DMS53 (cell line): ENCODE measurements around the gene CDR2L.
A peak's percentile ranks its signal among the peaks of the same experiment; 100 is the strongest.
"Not testable (repeated sequence)": the region's sequence is repeated elsewhere in the genome, so short reads cannot be mapped to it uniquely, and the experiment has no call there.

Source experiments
- DNase-seq: peaks from one replicate; lab custom pipeline; 2025; lab: John Stamatoyannopoulos, UW

The CDR2L gene

DNA sequence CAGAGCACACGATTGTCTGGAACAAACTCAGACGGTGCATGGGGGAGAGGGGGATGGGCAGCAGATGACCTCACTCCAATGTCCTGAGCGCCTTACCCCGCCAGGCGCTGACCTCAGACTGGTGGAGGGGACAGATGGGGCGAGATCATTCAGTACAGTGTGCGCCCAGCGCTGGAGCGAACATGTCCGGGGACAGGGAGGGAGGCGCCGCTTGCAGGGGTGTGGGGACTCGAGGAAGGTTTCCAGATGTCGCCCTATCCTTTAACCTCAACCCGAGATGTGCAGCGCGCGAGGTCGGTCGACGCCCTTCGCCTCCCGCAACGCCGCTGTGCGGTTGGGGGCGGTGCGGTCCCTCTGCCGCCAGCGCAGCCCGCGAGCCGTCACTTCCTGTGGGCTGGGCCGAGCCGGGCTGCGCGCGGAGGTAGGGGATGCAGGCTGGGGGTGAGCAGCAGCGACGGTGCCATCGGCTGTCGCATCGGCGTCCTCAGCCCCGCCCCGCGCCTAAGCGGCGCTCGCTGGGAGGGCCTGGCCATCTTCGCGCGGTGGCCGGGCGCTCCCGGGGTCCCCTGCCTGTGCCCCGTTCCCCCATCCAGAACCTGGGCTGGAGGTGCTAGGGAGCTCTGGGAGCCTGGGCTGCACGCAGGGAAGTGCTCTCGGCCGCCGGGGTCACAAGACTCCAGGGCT lies 5.3 kb upstream of the CDR2L start:
- DNase-seq: peak; percentile 96

GRCh38 chr17:74982663-74983313 lies 4.6 kb upstream of the CDR2L start:
- DNase-seq: peak; percentile 80

GRCh38 chr17:74986206-74986576 lies 1.2 kb upstream of the CDR2L start:
- no peak for DNase-seq

GRCh38 chr17:74987909-74988711 lies 678 bp downstream of the CDR2L start:
- DNase-seq: peak; percentile 76

GRCh38 chr17:74990581-74991105 lies 3.2 kb downstream of the CDR2L start:
- no peak for DNase-seq

DNA sequence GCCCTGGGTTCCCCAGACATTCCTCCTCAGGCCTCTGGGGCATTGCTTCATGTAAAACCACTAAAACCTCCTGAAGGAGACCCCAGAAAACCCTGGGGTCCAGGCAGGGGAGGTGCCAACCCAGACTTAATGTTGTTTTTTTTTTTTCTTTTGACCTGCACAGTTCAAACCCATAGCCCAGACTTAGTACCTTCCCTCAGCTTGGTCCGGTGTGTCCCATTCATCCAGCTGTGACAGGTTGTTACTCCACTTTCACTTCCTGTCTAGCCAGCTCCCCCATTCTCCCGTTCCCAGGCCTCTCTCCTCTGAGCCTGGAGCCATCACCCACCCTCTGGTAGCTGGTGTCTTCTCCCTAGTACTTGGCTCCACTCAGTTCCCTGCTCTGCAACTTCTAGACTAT lies 4.8 kb downstream of the CDR2L start:
- no peak for DNase-seq

DNA sequence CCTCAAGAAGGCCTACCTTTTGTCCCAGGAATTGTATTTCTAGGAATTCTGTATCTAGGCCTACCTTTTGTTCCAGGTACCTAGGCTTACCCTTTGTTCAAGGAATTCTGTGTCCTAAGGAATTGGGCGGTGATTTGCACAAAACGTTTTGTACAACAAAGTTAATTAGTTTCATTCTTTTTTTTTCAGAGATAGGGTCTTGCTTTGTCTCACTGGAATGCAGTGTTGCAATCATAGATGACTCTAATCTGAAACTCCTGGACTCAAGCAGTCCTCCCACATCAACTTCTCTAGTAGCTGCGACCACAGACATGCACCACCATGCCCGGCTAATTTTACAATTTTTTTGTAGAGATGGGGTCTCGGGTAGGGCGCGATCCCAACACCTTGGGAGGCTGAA lies 7.0 kb downstream of the CDR2L start:
- no peak for DNase-seq

GRCh38 chr17:74995847-74996246 lies 8.4 kb downstream of the CDR2L start:
- no peak for DNase-seq

- no peak for DNase-seq
Measured at GRCh38 chr17:74998783-74999182, 11.4 kb downstream of the CDR2L start.

DNA sequence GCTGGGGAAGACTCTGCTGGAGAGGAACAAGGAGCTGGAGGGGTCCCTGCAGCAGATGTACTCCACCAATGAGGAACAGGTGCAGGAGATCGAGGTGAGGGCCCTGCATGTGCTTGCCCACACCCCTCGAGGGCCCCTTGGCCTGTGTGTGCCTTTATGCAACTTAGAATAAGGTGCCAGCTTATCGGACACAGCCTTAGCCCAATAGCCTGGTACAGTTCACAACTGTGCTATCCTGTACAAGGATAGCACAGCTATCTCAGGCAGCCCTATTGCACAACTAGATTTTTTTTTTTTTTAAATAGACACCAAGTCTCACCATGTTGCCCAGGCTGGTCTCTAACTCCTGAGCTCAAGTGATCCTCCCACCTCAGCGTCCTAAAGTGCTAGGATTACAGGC lies 12.1 kb downstream of the CDR2L start:
- DNase-seq: no peak

DNA sequence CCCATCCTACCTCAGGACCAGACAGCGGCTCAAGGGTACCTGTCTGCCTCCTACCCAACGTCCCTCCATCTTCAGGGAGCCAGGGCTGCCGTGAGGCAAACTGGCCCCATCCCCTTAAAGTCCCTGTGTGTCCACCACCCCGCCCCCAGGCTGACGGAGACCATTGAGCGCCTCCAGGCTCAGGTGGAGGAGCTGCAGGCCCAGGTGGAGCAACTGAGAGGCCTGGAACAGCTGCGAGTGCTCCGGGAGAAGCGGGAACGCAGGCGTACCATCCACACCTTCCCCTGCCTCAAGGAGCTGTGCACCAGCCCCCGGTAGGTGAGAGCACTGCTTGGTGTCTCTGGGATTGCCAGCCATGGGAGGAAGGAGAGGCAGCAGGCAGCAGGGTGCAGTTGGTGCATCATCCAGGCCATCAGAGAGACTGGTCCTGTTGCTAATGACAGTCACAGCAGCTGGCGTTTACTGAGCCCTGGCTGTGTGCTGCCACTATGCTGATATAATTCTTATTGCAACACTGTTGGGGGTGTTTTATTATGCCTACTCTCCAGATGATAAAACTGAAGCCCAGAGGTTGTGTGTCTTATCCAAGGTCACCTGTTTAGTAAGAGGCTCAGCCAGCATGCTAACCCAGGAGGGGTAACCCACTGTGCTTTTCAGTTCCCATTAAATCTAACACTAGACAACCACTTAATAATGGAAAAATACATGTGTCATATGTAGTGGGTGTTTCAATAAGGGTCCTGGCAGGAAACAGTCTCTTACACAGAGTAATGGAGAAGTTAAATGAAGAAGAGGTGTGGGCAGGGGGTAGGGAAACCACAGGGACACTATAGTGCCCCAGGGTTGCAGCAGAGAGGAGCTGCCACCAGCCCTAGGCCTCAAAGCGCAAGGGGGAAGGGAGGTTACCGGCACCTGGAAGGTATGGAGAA lies 14.7 kb downstream of the CDR2L start:
- no peak for DNase-seq

- no peak for DNase-seq
Measured at GRCh38 chr17:75003070-75003956, 15.9 kb downstream of the CDR2L start.

DNA sequence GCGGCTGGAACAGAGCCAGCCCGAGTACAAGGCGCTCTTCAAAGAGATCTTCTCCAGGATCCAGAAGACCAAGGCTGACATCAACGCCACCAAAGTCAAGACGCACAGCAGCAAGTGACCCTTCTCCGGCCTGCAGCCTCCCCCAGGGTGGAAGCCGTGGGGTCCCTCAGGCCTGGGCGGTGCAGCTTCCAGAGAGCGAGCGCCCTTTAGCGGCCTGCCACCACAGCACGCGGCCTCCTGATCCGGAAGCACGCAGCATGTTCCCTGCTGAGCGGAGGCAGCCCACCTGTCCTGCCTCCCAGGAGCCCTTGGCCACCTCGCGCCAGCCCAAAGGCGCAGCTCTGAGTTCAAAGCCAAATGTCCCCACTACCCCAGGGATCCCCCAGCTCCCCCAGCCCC lies 16.5 kb downstream of the CDR2L start:
- no peak for DNase-seq

- DNase-seq: no peak
Measured at GRCh38 chr17:75004371-75004770, 16.9 kb downstream of the CDR2L start.

DNA sequence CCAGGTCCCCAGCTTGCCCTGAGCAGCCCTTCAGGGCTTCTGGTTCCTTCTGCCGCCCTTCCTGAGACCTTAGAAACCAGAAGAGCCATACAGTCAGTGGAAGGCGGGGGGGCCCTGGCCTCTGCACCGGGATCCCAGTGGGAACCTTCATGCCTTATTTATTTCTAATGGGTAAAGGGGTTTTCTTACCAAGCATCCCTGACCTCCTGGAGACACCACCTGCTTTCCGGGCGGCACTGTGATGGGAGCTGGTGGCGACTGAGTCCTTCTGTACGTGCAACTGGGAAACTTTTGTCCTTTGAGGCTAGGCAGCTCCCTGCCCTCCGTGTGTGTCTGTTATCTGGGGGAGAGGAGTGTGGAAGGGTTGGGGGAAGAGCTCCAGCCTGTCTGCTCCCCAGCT lies 17.9 kb downstream of the CDR2L start:
- no peak for DNase-seq

DNA sequence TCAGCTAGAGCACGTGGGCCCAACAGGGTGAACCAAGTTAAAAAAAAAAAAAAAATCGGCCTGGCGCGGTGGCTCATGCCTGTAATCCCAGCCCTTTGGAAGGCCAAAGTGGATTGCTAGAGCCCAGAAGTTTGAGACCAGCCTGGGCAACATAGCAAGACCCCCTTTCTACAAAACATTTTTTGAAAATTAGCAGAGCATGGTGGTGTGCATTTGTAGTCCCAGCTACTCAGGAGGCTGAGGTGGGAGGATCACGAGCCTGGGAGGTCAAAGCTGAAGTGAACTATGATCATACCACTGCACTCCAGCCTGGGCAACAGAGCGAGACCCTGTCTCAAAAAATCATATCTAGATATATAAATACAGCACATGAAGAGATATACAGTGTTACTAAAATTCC lies 18.7 kb downstream of the CDR2L start:
- DNase-seq: not testable (repeated sequence)

- DNase-seq: peak; percentile 58
Measured at GRCh38 chr17:75006653-75007052, 19.2 kb downstream of the CDR2L start.

GRCh38 chr17:75008373-75008772 lies 20.9 kb downstream of the CDR2L start:
- DNase-seq: peak; percentile 83

DNA sequence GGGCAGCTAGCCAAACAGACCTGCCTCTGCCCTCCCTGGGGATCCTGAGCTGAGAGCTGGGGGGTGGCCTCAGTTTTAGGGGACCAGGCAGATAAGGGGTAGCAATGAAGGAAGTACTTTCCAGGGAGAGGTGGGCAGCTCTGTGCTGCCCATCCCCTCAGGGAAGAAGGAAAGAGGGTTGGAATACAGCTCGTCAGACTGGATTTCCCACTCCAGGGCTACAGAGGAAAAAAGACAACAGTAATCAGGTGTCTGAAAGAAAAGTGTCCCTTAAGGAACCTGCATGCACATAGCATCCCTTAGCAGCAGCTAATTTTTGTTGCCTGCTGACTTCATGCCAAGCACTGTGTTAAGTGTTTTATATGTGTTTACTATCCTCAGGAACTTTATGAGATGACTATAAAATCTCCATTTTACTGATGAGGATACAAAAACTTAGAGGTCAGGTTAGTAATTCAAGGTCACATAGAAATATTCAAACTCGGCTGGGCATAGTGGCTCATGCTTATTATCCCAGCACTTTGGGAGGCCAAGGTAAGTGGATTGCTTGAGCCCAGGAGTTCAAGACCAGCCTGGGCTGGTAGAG lies 21.8 kb downstream of the CDR2L start:
- DNase-seq: peak; percentile 60

DNA sequence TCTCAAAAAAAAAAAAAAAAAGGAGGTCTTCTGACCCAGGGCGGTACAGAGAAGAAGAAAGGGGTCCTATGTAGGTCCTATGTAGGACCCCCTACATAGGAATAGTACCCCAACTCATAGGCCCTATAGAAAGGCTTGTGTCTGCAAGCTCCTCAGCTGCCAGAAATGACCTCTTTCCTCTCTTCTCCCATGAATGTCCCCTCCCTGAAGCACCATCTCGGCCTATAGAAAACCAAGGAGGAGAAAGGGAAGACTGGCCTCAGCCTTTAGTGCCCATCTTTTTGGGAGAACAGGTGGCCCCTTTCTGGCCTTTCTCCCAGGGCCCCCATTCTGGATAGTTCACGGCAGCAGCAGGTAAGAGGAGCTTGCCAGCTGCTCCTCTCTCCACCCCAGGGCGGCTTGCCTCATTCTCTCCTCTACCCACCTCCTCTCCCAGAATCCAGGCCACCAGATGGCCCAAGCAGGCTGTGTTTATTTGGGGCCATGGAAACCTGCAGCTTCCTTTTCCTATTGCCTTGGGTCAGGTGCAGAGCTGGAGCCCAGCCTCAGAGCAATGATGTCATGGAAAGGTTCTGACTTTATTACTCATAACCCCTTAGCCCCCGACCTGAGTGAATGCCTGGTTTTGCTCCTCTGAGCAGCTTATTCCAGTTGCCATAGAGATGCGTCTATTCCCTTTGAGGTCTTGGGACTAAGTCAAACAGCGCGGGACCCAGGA lies 23.4 kb downstream of the CDR2L start:
- DNase-seq: peak; percentile 96
